Natural killer cell treated with Interleukin-12 subunit alpha and Interleukin-12 subunit beta and Interleukin-15 and Interleukin-18, amount 100 ng/mL, for 72 hours (primary cell): Measurements from ENCODE around the gene UNC79. TPM values are rescaled to one million over a fixed set of nuclear protein-coding genes. Genes with fewer than 3 reads are reported as not detected.

Source experiments
- ATAC-seq, 2 donors: fragments of 150-1000 bp; cut with Tn5 transposase in 1 of 2; sonication (Bioruptor Pico), chemical (Tn5 transposase) in 1 of 2; 2 replicates each; pipeline ENCODE4 v1.10.0; 2021
- DNase-seq: peaks from one replicate; pipeline ENCODE4 v3.0.0; 2022; ENCODE audit warnings: low spot score
- H3K27ac Mint-ChIP-seq, 2 donors: 1 replicate in 1 of 2; 2 replicates in 1 of 2; pipeline ENCODE4 v1.8.0; 2022; ENCODE audit warnings: mixed read lengths in 2 of 2, mild to moderate bottlenecking in 1 of 2, moderate library complexity in 1 of 2
- H3K27me3 Mint-ChIP-seq, 2 donors: 1 replicate in 1 of 2; 2 replicates in 1 of 2; pipeline ENCODE4 v1.8.0; 2022; ENCODE audit warnings: mixed read lengths in 2 of 2
- H3K36me3 Mint-ChIP-seq: one replicate; pipeline ENCODE4 v1.8.0; 2022; ENCODE audit warnings: mixed read lengths
- H3K4me1 Mint-ChIP-seq, 2 donors: 1 replicate in 1 of 2; 2 replicates in 1 of 2; pipeline ENCODE4 v1.8.0; 2022; ENCODE audit warnings: low read depth in 2 of 2, mixed read lengths in 2 of 2, mild to moderate bottlenecking in 1 of 2
- H3K4me3 Mint-ChIP-seq: one replicate; pipeline ENCODE4 v1.8.0; 2022; ENCODE audit warnings: mixed read lengths
- H3K9me3 Mint-ChIP-seq: 2 replicates; pipeline ENCODE4 v1.8.0; 2022; ENCODE audit warnings: mixed read lengths
- total RNA-seq, 2 donors: library from RNA; stranded (reverse); gene quantifications; one replicate each; pipeline ENCODE4 v1.2.3, GENCODE V29; 2022

UNC79 gene
- total RNA-seq, 2 donors from 2014 or later: 0.02 to 0.06 TPM

GRCh38 chr14:93669632-93670031 is 238.9 kb downstream of the UNC79 start:
- Mint-ChIP-seq H3K36me3 (peaks cover 20% of the 10 kb centered on the region), H3K27ac (no peak overlapping the region), H3K9me3 (peaks cover 6% of the 10 kb centered on the region), H3K4me1 (no peaks in the 10 kb centered on the region), H3K27me3 (peaks cover 19 to 36% of the 10 kb centered on the region in 2 donors), H3K4me3 (no peak overlapping the region)
- ATAC-seq: no peak
- no peak for DNase-seq

DNA sequence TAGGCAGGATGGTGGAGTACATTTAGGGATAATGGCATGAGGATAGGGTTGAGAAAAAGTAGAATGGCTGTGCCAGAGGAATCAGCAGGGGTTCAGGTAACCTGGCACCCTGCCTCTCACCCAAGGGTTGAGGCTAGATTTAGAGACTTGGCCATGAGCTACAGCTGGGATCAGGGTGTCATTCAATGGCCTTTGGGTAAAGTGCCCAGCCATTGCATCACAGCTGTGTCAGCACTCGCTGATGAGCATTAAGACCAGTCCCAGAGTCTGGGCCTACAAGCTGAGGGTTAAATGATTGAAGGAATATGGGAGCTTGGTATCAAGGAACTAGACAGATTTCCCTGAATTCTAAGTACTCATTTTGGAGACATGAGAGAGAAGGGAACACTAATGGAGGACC is 243.6 kb downstream of the UNC79 start:
- no peaks in the 10 kb centered on the region for H3K9me3 Mint-ChIP-seq
- ATAC-seq: no peak

GRCh38 chr14:93675651-93676050 is 244.9 kb downstream of the UNC79 start:
- H3K36me3 Mint-ChIP-seq: no peaks in the 10 kb centered on the region
- no peaks in the 10 kb centered on the region for H3K9me3 Mint-ChIP-seq
- H3K4me3 Mint-ChIP-seq: no peak overlapping the region
- H3K27ac Mint-ChIP-seq: no peak overlapping the region
- ATAC-seq (no peak), DNase-seq (no peak)
- no peaks in the 10 kb centered on the region for H3K4me1 Mint-ChIP-seq
- peaks cover 10 to 13% of the 10 kb centered on the region in 2 donors for H3K27me3 Mint-ChIP-seq

More for the DNA sequence above, 243.6 kb downstream of the UNC79 start:
- no peak for DNase-seq
- Mint-ChIP-seq H3K36me3 (no peaks in the 10 kb centered on the region), H3K4me3 (no peak overlapping the region), H3K27me3 (peaks cover 13% of the 10 kb centered on the region in 2 donors), H3K27ac (no peak overlapping the region), H3K4me1 (no peaks in the 10 kb centered on the region)

DNA sequence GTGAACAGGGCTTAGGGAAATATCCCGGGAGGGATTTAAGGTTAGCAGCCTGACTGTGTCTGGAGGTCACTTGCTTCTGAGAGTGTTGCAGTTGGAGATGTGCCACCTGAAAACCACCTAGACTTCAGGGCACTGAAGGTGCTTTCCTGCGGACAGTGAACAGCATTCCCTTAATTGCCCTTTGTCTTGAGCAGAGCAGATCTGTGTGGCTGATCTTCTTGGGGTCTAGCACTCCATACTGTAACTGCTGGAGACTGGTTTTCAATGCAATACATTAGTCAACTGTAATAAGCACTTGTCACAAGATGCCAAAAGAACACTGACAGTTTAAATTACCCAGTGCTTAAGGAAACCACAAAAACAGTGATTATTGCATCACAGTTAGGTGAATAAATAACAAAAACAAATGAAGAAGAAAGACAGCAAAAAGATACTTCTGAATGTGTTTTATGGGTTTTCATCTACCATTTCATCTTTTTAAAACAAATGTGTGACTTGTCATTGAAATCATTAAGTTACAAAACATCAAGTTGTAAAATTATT is 245.7 kb downstream of the UNC79 start:
- ATAC-seq (no peak), DNase-seq (no peak)
- Mint-ChIP-seq H3K4me3 (no peak overlapping the region), H3K36me3 (no peaks in the 10 kb centered on the region), H3K4me1 (no peaks in the 10 kb centered on the region), H3K27me3 (peaks cover 5 to 13% of the 10 kb centered on the region in 2 donors), H3K27ac (no peak overlapping the region), H3K9me3 (no peaks in the 10 kb centered on the region)

DNA sequence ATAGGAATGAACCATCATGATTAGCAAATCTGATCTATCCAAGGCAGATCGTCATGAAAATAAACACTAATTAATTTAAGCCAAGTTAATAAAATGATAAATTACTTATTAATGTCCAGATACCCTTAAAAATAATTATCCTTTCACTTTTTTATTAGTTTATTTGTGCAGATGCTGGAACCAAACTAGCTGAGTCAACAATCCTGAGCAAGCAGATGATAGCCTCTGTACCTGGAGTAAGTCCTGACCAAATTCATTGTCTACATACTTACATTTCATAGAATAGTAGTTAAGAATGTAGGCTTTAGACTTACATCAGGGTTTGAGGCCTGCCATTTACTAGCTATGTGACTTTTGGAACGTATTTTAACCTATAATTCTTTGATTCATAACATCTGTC is 251.7 kb downstream of the UNC79 start:
- Mint-ChIP-seq H3K4me1 (no peaks in the 10 kb centered on the region), H3K9me3 (no peaks in the 10 kb centered on the region), H3K36me3 (no peaks in the 10 kb centered on the region), H3K27me3 (peaks cover 15 to 16% of the 10 kb centered on the region in 2 donors), H3K4me3 (no peak overlapping the region), H3K27ac (no peak overlapping the region)
- ATAC-seq (no peak), DNase-seq (no peak)

GRCh38 chr14:93683226-93683625 is 252.5 kb downstream of the UNC79 start:
- no peaks in the 10 kb centered on the region for H3K9me3 Mint-ChIP-seq
- H3K4me3 Mint-ChIP-seq: no peak overlapping the region
- no peak overlapping the region for H3K27ac Mint-ChIP-seq
- ATAC-seq: no peak
- no peaks in the 10 kb centered on the region for H3K36me3 Mint-ChIP-seq
- H3K27me3 Mint-ChIP-seq: peaks cover 23 to 24% of the 10 kb centered on the region in 2 donors
- no peaks in the 10 kb centered on the region for H3K4me1 Mint-ChIP-seq
- no peak for DNase-seq

DNA sequence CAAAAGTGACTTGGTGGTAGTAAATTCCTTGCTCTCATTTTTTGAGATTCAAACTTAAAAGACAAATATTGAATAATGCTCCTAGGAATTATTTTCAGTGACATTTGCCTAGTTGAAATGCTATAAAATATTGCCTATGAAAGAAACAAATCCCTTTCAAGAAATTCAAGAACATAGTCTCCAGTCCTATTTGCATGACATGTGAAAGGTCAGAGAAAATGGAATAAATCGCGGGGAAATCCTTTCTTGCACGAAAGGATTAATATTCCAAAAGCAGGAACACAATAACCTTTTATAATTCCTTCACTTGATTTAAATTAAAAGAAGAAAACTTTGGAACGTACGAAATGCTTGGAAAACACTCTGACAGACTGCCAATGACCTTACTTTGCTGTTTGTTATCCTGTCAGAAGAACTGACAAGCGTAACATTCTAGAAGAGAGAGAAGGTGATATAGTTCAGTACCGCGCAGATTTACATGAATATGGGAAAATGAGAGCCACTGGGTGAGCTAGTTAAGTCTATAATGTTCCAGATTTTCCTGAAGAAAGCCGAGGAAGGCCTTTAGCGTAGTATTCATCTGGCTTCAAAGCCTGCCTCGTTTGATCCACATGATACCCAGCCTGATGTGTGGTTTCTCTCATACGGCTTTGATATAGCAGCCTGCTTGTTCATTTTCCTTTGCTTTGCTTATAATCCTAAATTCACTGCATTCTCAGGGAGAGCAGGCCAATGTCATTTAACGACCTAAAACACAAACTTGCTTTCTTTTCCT is 254.6 kb downstream of the UNC79 start:
- Mint-ChIP-seq H3K27me3 (peaks cover 33 to 39% of the 10 kb centered on the region in 2 donors), H3K4me3 (no peak overlapping the region), H3K4me1 (no peaks in the 10 kb centered on the region), H3K9me3 (no peaks in the 10 kb centered on the region), H3K27ac (no peak overlapping the region), H3K36me3 (no peaks in the 10 kb centered on the region)
- no peak for ATAC-seq
- no peak for DNase-seq

- H3K4me3 Mint-ChIP-seq: no peak overlapping the region
- no peak for DNase-seq
- H3K4me1 Mint-ChIP-seq: no peaks in the 10 kb centered on the region
- no peak for ATAC-seq
- no peaks in the 10 kb centered on the region for H3K9me3 Mint-ChIP-seq
- peaks cover 36 to 41% of the 10 kb centered on the region in 2 donors for H3K27me3 Mint-ChIP-seq
- no peaks in the 10 kb centered on the region for H3K36me3 Mint-ChIP-seq
- H3K27ac Mint-ChIP-seq: no peak overlapping the region
These were observed 255.5 kb downstream of the UNC79 start for GRCh38 chr14:93686268-93686667.

DNA sequence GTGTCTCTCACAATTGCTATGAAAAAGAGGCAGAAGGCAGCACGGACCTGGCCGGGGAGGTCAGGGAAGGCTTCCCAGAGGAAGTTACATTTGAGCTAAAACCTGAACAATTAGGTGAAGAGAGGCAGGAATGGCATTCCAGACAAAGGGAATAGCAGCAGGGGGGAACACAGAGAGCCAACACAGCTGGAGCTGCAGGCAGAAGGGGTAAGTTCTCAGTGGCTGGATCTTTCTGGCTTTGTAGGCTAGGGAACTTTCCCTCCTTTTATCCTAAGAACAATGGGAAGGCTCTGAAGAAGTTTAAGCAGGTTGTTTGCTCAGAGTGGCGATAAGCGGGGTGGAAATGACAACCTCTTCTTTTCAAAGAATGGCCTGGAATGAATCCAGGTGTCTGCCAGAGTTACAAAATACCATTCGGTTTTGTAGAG is 257.5 kb downstream of the UNC79 start:
- peaks cover 34 to 41% of the 10 kb centered on the region in 2 donors for H3K27me3 Mint-ChIP-seq
- H3K4me3 Mint-ChIP-seq: no peak overlapping the region
- no peak overlapping the region for H3K27ac Mint-ChIP-seq
- H3K9me3 Mint-ChIP-seq: no peaks in the 10 kb centered on the region
- no peaks in the 10 kb centered on the region for H3K36me3 Mint-ChIP-seq
- H3K4me1 Mint-ChIP-seq: no peaks in the 10 kb centered on the region
- no peak for ATAC-seq
- no peak for DNase-seq

- no peak for ATAC-seq
- DNase-seq: no peak
- Mint-ChIP-seq H3K9me3 (no peaks in the 10 kb centered on the region), H3K4me3 (no peak overlapping the region), H3K27me3 (peaks cover 34 to 41% of the 10 kb centered on the region in 2 donors), H3K27ac (no peak overlapping the region), H3K36me3 (no peaks in the 10 kb centered on the region), H3K4me1 (no peaks in the 10 kb centered on the region)
These were observed 258.1 kb downstream of the UNC79 start for GRCh38 chr14:93688820-93689219.

DNA sequence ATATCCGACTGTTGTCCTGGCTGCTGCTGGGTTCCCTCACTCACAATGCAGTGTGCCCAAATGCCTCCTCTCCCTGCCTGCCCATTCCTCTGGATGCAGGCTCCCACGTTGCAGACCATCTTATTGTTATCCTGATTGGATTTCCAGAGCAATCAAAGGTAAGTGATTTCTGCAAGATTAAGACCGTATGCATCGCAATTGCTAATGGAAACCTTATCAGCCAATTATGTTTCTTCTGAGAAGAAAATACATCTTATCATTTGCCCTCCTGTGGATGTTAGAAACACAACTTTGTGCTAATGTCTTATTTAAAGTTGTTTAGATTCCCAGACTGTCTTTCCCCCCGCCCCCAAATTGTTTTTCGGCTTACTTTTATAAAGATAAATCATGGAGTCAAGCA is 259.4 kb downstream of the UNC79 start:
- Mint-ChIP-seq H3K27ac (no peak overlapping the region), H3K4me3 (no peak overlapping the region), H3K4me1 (no peaks in the 10 kb centered on the region), H3K9me3 (no peaks in the 10 kb centered on the region), H3K27me3 (peaks cover 33 to 45% of the 10 kb centered on the region in 2 donors), H3K36me3 (no peaks in the 10 kb centered on the region)
- DNase-seq (no peak), ATAC-seq (no peak)

GRCh38 chr14:93691042-93691780 is 260.5 kb downstream of the UNC79 start:
- Mint-ChIP-seq H3K4me1 (no peaks in the 10 kb centered on the region), H3K36me3 (no peaks in the 10 kb centered on the region), H3K27ac (no peak overlapping the region), H3K9me3 (no peaks in the 10 kb centered on the region), H3K4me3 (no peak overlapping the region), H3K27me3 (peaks cover 31 to 50% of the 10 kb centered on the region in 2 donors)
- ATAC-seq (no peak), DNase-seq (no peak)

- Mint-ChIP-seq H3K36me3 (peaks cover under 1% of the 10 kb centered on the region), H3K27ac (no peak overlapping the region), H3K4me3 (no peak overlapping the region), H3K9me3 (peaks cover 3% of the 10 kb centered on the region), H3K27me3 (peaks cover 16 to 28% of the 10 kb centered on the region in 2 donors), H3K4me1 (no peaks in the 10 kb centered on the region)
- ATAC-seq: no peak
- DNase-seq: no peak
These were observed 263.2 kb downstream of the UNC79 start for GRCh38 chr14:93693914-93694313.

DNA sequence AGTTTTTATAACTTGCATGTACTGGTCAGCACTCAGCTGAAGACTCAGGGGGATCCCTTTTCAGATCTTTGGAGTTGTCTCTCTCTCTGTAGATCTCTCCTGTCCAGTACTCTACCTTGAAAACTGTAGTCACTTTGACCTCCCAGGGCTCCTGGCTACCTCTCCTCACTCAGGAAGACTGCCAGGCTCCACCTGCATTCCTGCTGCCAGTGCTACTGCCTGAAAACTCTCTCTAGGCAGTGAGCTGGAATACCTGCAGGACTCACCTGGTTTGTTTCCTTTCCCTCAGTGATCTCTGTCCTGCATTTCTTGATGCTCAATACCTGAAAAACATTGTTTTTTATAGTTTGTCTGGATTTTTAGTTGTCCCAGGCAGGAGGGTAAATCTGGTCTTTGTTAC is 270.2 kb downstream of the UNC79 start:
- peaks cover 17 to 38% of the 10 kb centered on the region in 2 donors for H3K27me3 Mint-ChIP-seq

More for the DNA sequence above, 270.2 kb downstream of the UNC79 start:
- no peak overlapping the region for H3K27ac Mint-ChIP-seq
- peaks cover 11% of the 10 kb centered on the region for H3K36me3 Mint-ChIP-seq
- H3K4me1 Mint-ChIP-seq: no peaks in the 10 kb centered on the region
- no peak for ATAC-seq
- H3K4me3 Mint-ChIP-seq: no peak overlapping the region
- peaks cover 3% of the 10 kb centered on the region for H3K9me3 Mint-ChIP-seq
- no peak for DNase-seq
